ENCODE measurements around the gene BPTF. TPM values are rescaled to one million over a fixed set of nuclear protein-coding genes. Genes with fewer than 3 reads are reported as not detected.
A peak's percentile ranks its signal among the peaks of the same experiment; 100 is the strongest.

The BPTF gene
- total and polyA plus RNA-seq, 4 experiments from 2014 or later: 2.4 to 187 (median 106) TPM

- peak overlapping the region in 3 of 7 donors; percentile 44 to 76 (median 46) for H3K27ac Mint-ChIP-seq
These were observed 9.3 kb downstream of the BPTF start for GRCh38 chr17:67834634-67835033.

GRCh38 chr17:67836205-67836987 lies 11.1 kb downstream of the BPTF start:
- CTCF ChIA-PET (ENCODE audit: partially characterized antibody): interaction anchor here (0.9 kb wide), 1 partner anchor 12 kb away, joined by 3 read pairs; the partner anchor contains the start of gene BPTF
- peak overlapping the region in 7 of 8 donors; percentile 33 to 62 (median 47) for H3K4me3 Mint-ChIP-seq
- no peaks in the 10 kb centered on the region for H3K27me3 Mint-ChIP-seq
- H3K4me1 ChIP-seq (ENCODE audit: insufficient read depth, low read length): peaks cover 79% of the 10 kb centered on the region
- intact Hi-C loops (cut with micrococcal nuclease): no loop called here
- no peak overlapping the region for H3K27ac ChIP-seq (ENCODE audit: low read depth, low read length)
- DNase-seq: no peak
- no peaks in the 10 kb centered on the region for H3K9me3 ChIP-seq (ENCODE audit: control insufficient read depth in 1 of 2, low read length in 2 of 2)
- no peak overlapping the region for H3K4me3 ChIP-seq (ENCODE audit: low read length in 2 of 2)
- POLR2A ChIA-PET (ENCODE audit: partially characterized antibody): no interaction called here
- no peaks in the 10 kb centered on the region for H3K9me3 Mint-ChIP-seq
- peaks cover 51 to 76% (median 64%) of the 10 kb centered on the region in 4 donors for H3K4me1 Mint-ChIP-seq
- H3K36me3 ChIP-seq (ENCODE audit: insufficient read depth, low read length): no peaks in the 10 kb centered on the region
- peaks cover 0 to 8% of the 10 kb centered on the region in 2 donors for H3K36me3 Mint-ChIP-seq
- H3K27ac Mint-ChIP-seq: peak overlapping the region in 5 of 7 donors; percentile 16 to 70 (median 53)
- H3K27me3 ChIP-seq (ENCODE audit: insufficient read depth, low read length): no peaks in the 10 kb centered on the region

More at GRCh38 chr17:67834634-67835033, 9.3 kb downstream of the BPTF start:
- Mint-ChIP-seq H3K4me3 (peak overlapping the region in 4 of 8 donors; percentile 13 to 55 (median 33)), H3K36me3 (peaks cover 0 to 10% of the 10 kb centered on the region in 2 donors), H3K9me3 (no peaks in the 10 kb centered on the region), H3K4me1 (peaks cover 59 to 78% (median 69%) of the 10 kb centered on the region in 4 donors), H3K27me3 (no peaks in the 10 kb centered on the region)
- ChIA-PET CTCF (ENCODE audit: partially characterized antibody) (no interaction called here), POLR2A (ENCODE audit: partially characterized antibody) (no interaction called here)
- Histone ChIP-seq H3K36me3 (ENCODE audit: insufficient read depth, low read length) (no peaks in the 10 kb centered on the region), H3K4me1 (ENCODE audit: insufficient read depth, low read length) (peaks cover 86% of the 10 kb centered on the region), H3K4me3 (ENCODE audit: low read length in 2 of 2) (no peak overlapping the region), H3K27me3 (ENCODE audit: insufficient read depth, low read length) (no peaks in the 10 kb centered on the region), H3K27ac (ENCODE audit: low read depth, low read length) (no peak overlapping the region), H3K9me3 (ENCODE audit: control insufficient read depth in 1 of 2, low read length in 2 of 2) (no peaks in the 10 kb centered on the region)
- intact Hi-C loops (cut with micrococcal nuclease): no loop called here
- DNase-seq: no peak

- POLR2A ChIA-PET (ENCODE audit: partially characterized antibody): interaction anchor here (0.8 kb wide), 1 partner anchor 106 kb away, joined by 4 read pairs; no protein-coding TSS in a partner anchor
- H3K4me1 Mint-ChIP-seq: peaks cover 53 to 84% (median 66%) of the 10 kb centered on the region in 4 donors
- H3K36me3 Mint-ChIP-seq: peaks cover 0 to 8% of the 10 kb centered on the region in 2 donors
- Histone ChIP-seq H3K9me3 (ENCODE audit: control insufficient read depth in 1 of 2, low read length in 2 of 2) (no peaks in the 10 kb centered on the region), H3K27ac (ENCODE audit: low read depth, low read length) (no peak overlapping the region), H3K27me3 (ENCODE audit: insufficient read depth, low read length) (no peaks in the 10 kb centered on the region), H3K4me3 (ENCODE audit: low read length in 2 of 2) (no peak overlapping the region), H3K36me3 (ENCODE audit: insufficient read depth, low read length) (no peaks in the 10 kb centered on the region), H3K4me1 (ENCODE audit: insufficient read depth, low read length) (peaks cover 84% of the 10 kb centered on the region)
- CTCF ChIA-PET (ENCODE audit: partially characterized antibody): no interaction called here
- H3K9me3 Mint-ChIP-seq: no peaks in the 10 kb centered on the region
- DNase-seq: no peak
- H3K27me3 Mint-ChIP-seq: no peaks in the 10 kb centered on the region
- H3K4me3 Mint-ChIP-seq: peak overlapping the region in 3 of 8 donors; percentile 24 to 32 (median 30)
- H3K27ac Mint-ChIP-seq: peak overlapping the region in 3 of 7 donors; percentile 29 to 44 (median 29)
- intact Hi-C loops (cut with micrococcal nuclease): no loop called here
These were observed 12.7 kb downstream of the BPTF start for GRCh38 chr17:67837965-67838364.

GRCh38 chr17:67838538-67838937 lies 13.2 kb downstream of the BPTF start:
- peaks cover 51 to 79% (median 63%) of the 10 kb centered on the region in 4 donors for H3K4me1 Mint-ChIP-seq
- no peaks in the 10 kb centered on the region for H3K9me3 Mint-ChIP-seq
- CTCF ChIA-PET (ENCODE audit: partially characterized antibody): no interaction called here
- intact Hi-C loops (cut with micrococcal nuclease): no loop called here
- Histone ChIP-seq H3K4me3 (ENCODE audit: low read length in 2 of 2) (no peak overlapping the region), H3K9me3 (ENCODE audit: control insufficient read depth in 1 of 2, low read length in 2 of 2) (no peaks in the 10 kb centered on the region), H3K4me1 (ENCODE audit: insufficient read depth, low read length) (peaks cover 78% of the 10 kb centered on the region), H3K27me3 (ENCODE audit: insufficient read depth, low read length) (no peaks in the 10 kb centered on the region), H3K36me3 (ENCODE audit: insufficient read depth, low read length) (no peaks in the 10 kb centered on the region), H3K27ac (ENCODE audit: low read depth, low read length) (no peak overlapping the region)
- peak overlapping the region in 2 of 8 donors; percentile 30 to 32 for H3K4me3 Mint-ChIP-seq
- H3K36me3 Mint-ChIP-seq: peaks cover 0 to 9% of the 10 kb centered on the region in 2 donors
- DNase-seq: no peak
- no peaks in the 10 kb centered on the region for H3K27me3 Mint-ChIP-seq
- peak overlapping the region in 3 of 7 donors; percentile 19 to 29 (median 29) for H3K27ac Mint-ChIP-seq
- POLR2A ChIA-PET (ENCODE audit: partially characterized antibody): interaction anchor here (0.8 kb wide), 1 partner anchor 107 kb away, joined by 4 read pairs; no protein-coding TSS in a partner anchor

- DNase-seq: no peak
- Mint-ChIP-seq H3K4me1 (peaks cover 33 to 56% (median 43%) of the 10 kb centered on the region in 4 donors), H3K4me3 (peak overlapping the region in 1 of 8 donors; percentile 3), H3K27me3 (no peaks in the 10 kb centered on the region), H3K9me3 (no peaks in the 10 kb centered on the region), H3K36me3 (peaks cover 0 to 8% of the 10 kb centered on the region in 2 donors), H3K27ac (peak overlapping the region in 1 of 7 donors; percentile 18)
- no peaks in the 10 kb centered on the region for H3K9me3 ChIP-seq (ENCODE audit: control insufficient read depth in 1 of 2, low read length in 2 of 2)
- intact Hi-C loops (cut with micrococcal nuclease): no loop called here
- CTCF ChIA-PET (ENCODE audit: partially characterized antibody): no interaction called here
- H3K36me3 ChIP-seq (ENCODE audit: insufficient read depth, low read length): no peaks in the 10 kb centered on the region
- peaks cover 61% of the 10 kb centered on the region for H3K4me1 ChIP-seq (ENCODE audit: insufficient read depth, low read length)
- H3K4me3 ChIP-seq (ENCODE audit: low read length in 2 of 2): no peak overlapping the region
- H3K27me3 ChIP-seq (ENCODE audit: insufficient read depth, low read length): no peaks in the 10 kb centered on the region
- POLR2A ChIA-PET (ENCODE audit: partially characterized antibody): no interaction called here
- H3K27ac ChIP-seq (ENCODE audit: low read depth, low read length): no peak overlapping the region
These were observed 16.7 kb downstream of the BPTF start for GRCh38 chr17:67841992-67842391.

GRCh38 chr17:67842648-67843047 lies 17.3 kb downstream of the BPTF start:
- no peak for DNase-seq
- Mint-ChIP-seq H3K4me1 (peaks cover 28 to 52% (median 37%) of the 10 kb centered on the region in 4 donors), H3K4me3 (no peak overlapping the region), H3K27me3 (no peaks in the 10 kb centered on the region), H3K36me3 (peaks cover 0 to 8% of the 10 kb centered on the region in 2 donors), H3K27ac (peak overlapping the region in 1 of 7 donors; percentile 22), H3K9me3 (no peaks in the 10 kb centered on the region)
- H3K27me3 ChIP-seq (ENCODE audit: insufficient read depth, low read length): no peaks in the 10 kb centered on the region
- intact Hi-C loops (cut with micrococcal nuclease): no loop called here
- H3K4me3 ChIP-seq (ENCODE audit: low read length in 2 of 2): no peak overlapping the region
- no peaks in the 10 kb centered on the region for H3K36me3 ChIP-seq (ENCODE audit: insufficient read depth, low read length)
- no peak overlapping the region for H3K27ac ChIP-seq (ENCODE audit: low read depth, low read length)
- ChIA-PET POLR2A (ENCODE audit: partially characterized antibody) (no interaction called here), CTCF (ENCODE audit: partially characterized antibody) (no interaction called here)
- H3K4me1 ChIP-seq (ENCODE audit: insufficient read depth, low read length): peaks cover 55% of the 10 kb centered on the region
- no peaks in the 10 kb centered on the region for H3K9me3 ChIP-seq (ENCODE audit: control insufficient read depth in 1 of 2, low read length in 2 of 2)

GRCh38 chr17:67845374-67845773 lies 20.1 kb downstream of the BPTF start:
- H3K36me3 Mint-ChIP-seq: peaks cover 7 to 11% of the 10 kb centered on the region in 2 donors
- H3K9me3 ChIP-seq (ENCODE audit: control insufficient read depth in 1 of 2, low read length in 2 of 2): no peaks in the 10 kb centered on the region
- H3K27ac ChIP-seq (ENCODE audit: low read depth, low read length): no peak overlapping the region
- H3K27me3 ChIP-seq (ENCODE audit: insufficient read depth, low read length): no peaks in the 10 kb centered on the region
- no peak overlapping the region for H3K4me3 Mint-ChIP-seq
- peaks cover 24 to 49% (median 35%) of the 10 kb centered on the region in 4 donors for H3K4me1 Mint-ChIP-seq
- H3K4me1 ChIP-seq (ENCODE audit: insufficient read depth, low read length): peaks cover 35% of the 10 kb centered on the region
- H3K27me3 Mint-ChIP-seq: no peaks in the 10 kb centered on the region
- intact Hi-C loops (cut with micrococcal nuclease): no loop called here
- no peak overlapping the region for H3K4me3 ChIP-seq (ENCODE audit: low read length in 2 of 2)
- POLR2A ChIA-PET (ENCODE audit: partially characterized antibody): no interaction called here
- H3K36me3 ChIP-seq (ENCODE audit: insufficient read depth, low read length): no peaks in the 10 kb centered on the region
- no peak for DNase-seq
- H3K27ac Mint-ChIP-seq: peak overlapping the region in 1 of 7 donors; percentile 78
- no peaks in the 10 kb centered on the region for H3K9me3 Mint-ChIP-seq
- CTCF ChIA-PET (ENCODE audit: partially characterized antibody): no interaction called here
